ENCODE measurements around the gene UCK2.

UCK2 gene

DNA sequence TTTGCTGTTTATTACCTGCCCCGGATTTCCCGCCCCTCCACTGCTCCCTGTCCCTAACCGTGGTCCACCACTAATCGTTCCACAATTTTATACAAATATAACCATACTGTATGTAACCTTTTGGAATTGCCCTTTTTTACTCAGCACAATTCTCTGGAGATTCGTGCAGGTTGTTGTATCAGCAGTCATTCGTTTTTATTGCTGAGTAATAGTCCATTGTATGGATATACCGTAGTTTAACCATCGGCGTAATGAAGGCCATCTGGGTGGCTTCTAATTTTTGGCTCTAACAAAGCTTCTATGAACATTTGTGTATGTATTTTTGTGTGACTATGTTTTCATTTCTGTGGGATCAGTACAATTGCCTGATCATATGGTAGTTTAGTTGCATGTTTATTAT lies 50.0 kb downstream of the UCK2 start:
- Histone ChIP-seq H3K4me3 (ENCODE audit: low read length) (no peak overlapping the region), H2AFZ (ENCODE audit: low read depth, low read length) (no peak overlapping the region), H3K36me3 (replicated peaks; ENCODE audit: low read depth, low read length) (peaks cover 21% of the 10 kb centered on the region), H3K79me2 (ENCODE audit: low read length) (peaks cover 98% of the 10 kb centered on the region), H3K9me3 (ENCODE audit: insufficient read depth, low read length) (no peaks in the 10 kb centered on the region; the same call in 1 of the 2 replicates), H3K4me2 (ENCODE audit: low read length) (peak overlapping the region; percentile 63; the same call in 1 of the 2 replicates), H3K27ac (ENCODE audit: low read length) (peak overlapping the region; percentile 85), H3K4me1 (ENCODE audit: low read length) (peaks cover 99% of the 10 kb centered on the region), H4K20me1 (ENCODE audit: insufficient read depth, low read length) (peaks cover 8% of the 10 kb centered on the region), H3K27me3 (ENCODE audit: low read depth, low read length) (no peaks in the 10 kb centered on the region), H3K9ac (ENCODE audit: low read length) (no peak overlapping the region)
- TF ChIP-seq EZH2phosphoT487 (IDR thresholded peaks at IDR 0.05; ENCODE audit: low read depth), result no peak
- TF ChIP-seq, protein P1, sequence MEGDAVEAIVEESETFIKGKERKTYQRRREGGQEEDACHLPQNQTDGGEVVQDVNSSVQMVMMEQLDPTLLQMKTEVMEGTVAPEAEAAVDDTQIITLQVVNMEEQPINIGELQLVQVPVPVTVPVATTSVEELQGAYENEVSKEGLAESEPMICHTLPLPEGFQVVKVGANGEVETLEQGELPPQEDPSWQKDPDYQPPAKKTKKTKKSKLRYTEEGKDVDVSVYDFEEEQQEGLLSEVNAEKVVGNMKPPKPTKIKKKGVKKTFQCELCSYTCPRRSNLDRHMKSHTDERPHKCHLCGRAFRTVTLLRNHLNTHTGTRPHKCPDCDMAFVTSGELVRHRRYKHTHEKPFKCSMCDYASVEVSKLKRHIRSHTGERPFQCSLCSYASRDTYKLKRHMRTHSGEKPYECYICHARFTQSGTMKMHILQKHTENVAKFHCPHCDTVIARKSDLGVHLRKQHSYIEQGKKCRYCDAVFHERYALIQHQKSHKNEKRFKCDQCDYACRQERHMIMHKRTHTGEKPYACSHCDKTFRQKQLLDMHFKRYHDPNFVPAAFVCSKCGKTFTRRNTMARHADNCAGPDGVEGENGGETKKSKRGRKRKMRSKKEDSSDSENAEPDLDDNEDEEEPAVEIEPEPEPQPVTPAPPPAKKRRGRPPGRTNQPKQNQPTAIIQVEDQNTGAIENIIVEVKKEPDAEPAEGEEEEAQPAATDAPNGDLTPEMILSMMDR (IDR thresholded peaks at IDR 0.05; ENCODE audit: low read depth, low read length), result no peak

DNA sequence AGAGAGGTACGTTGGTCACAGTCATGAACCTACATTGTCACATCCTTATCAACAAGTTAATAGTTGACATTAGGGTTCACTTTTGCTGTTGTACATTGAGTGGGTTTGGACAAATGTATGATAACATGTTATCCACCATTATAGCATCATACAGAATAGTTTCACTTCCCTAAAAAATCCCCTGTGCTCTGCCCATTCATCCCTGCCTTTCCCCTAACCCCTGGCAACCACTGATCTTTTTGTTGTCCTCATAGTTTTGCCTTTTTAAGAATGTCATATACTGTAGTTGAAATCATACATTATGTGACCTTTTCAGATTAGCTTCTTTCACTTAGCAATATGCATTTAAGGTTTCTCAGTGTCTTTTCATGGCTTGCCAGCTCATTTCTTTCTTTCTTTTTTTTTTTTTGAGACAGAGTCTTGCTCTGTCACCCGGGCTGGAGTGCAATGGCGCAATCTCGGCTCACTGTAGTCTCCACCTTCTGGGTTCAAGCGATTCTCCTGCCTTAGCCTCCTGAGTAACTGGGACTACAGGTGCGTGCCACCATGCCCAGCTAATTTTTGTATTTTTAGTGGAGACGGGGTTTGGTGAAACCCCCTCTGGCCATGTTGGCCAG lies 50.6 kb downstream of the UCK2 start:
- TF ChIP-seq EZH2phosphoT487 (IDR thresholded peaks at IDR 0.05; ENCODE audit: low read depth), result no peak
- TF ChIP-seq, protein P1 (IDR thresholded peaks at IDR 0.05; ENCODE audit: low read depth, low read length), result no peak
- Histone ChIP-seq H2AFZ (ENCODE audit: low read depth, low read length) (no peak overlapping the region), H3K4me1 (ENCODE audit: low read length) (peaks cover 99% of the 10 kb centered on the region), H3K27me3 (ENCODE audit: low read depth, low read length) (no peaks in the 10 kb centered on the region), H3K27ac (ENCODE audit: low read length) (peak overlapping the region; percentile 85), H3K4me3 (ENCODE audit: low read length) (peak overlapping the region; percentile 43), H3K9me3 (ENCODE audit: insufficient read depth, low read length) (no peaks in the 10 kb centered on the region; the same call in 1 of the 2 replicates), H3K79me2 (ENCODE audit: low read length) (peaks cover 98% of the 10 kb centered on the region), H3K9ac (ENCODE audit: low read length) (peak overlapping the region; percentile 31; the same call in 1 of the 2 replicates), H4K20me1 (ENCODE audit: insufficient read depth, low read length) (peaks cover 9% of the 10 kb centered on the region), H3K4me2 (ENCODE audit: low read length) (peak overlapping the region; percentile 63), H3K36me3 (replicated peaks; ENCODE audit: low read depth, low read length) (peaks cover 23% of the 10 kb centered on the region)

DNA sequence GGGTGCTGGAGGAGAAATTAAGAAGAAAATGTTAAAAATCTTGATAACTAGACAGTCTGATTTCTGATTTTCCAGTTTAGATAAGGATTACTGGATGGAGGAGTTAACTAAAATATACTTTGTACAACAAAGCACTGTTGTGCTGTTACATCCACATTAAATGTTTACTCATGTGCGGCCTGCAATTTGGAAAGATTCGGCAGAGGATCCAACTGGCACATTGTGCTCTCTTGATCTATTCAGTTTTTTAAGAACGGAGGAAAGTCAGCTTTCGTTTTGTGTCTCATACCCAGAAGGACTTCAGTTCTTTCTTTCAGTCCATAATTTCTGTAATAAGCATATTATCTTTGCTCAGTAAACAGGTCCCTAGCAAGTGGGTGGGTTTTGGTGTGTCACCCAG lies 52.5 kb downstream of the UCK2 start:
- Histone ChIP-seq H4K20me1 (ENCODE audit: insufficient read depth, low read length) (peaks cover 27% of the 10 kb centered on the region), H3K27ac (ENCODE audit: low read length) (peak overlapping the region; percentile 22; the same call in 1 of the 2 replicates), H3K4me3 (ENCODE audit: low read length) (peak overlapping the region; percentile 58), H3K9me3 (ENCODE audit: insufficient read depth, low read length) (no peaks in the 10 kb centered on the region; the same call in 1 of the 2 replicates), H2AFZ (ENCODE audit: low read depth, low read length) (no peak overlapping the region), H3K36me3 (replicated peaks; ENCODE audit: low read depth, low read length) (peaks cover 23% of the 10 kb centered on the region), H3K4me1 (ENCODE audit: low read length) (peaks cover 94% of the 10 kb centered on the region), H3K27me3 (ENCODE audit: low read depth, low read length) (no peaks in the 10 kb centered on the region), H3K4me2 (ENCODE audit: low read length) (peak overlapping the region; percentile 72), H3K9ac (ENCODE audit: low read length) (peak overlapping the region; percentile 41), H3K79me2 (ENCODE audit: low read length) (peaks cover 98% of the 10 kb centered on the region)
- no peak for TF ChIP-seq EZH2phosphoT487 (IDR thresholded peaks at IDR 0.05; ENCODE audit: low read depth)
- TF ChIP-seq, protein P1 (IDR thresholded peaks at IDR 0.05; ENCODE audit: low read depth, low read length), result no peak

DNA sequence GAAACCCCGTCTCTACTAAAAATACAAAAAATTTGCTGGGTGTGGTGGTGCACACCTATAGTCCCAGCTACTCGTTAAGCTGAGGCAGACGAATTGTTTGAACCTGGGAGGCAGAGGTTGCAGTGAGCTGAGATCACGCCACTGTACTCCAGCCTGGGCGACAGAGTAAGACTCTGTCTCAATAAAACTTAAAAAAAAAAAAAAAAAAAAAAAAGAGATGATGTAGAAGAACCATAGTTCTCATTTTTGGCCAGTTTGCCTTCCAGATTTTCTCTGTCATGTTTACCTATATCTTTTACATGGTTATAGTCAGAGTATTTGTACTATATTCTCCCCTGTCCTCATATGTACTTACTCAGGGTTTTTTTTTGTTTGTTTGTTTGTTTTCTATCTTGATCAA lies 53.6 kb downstream of the UCK2 start:
- no peaks in the 10 kb centered on the region; the same call in 1 of the 2 replicates for H3K9me3 ChIP-seq (ENCODE audit: insufficient read depth, low read length)
- peaks cover 36% of the 10 kb centered on the region for H4K20me1 ChIP-seq (ENCODE audit: insufficient read depth, low read length)
- H3K9ac ChIP-seq (ENCODE audit: low read length), result no peak overlapping the region

More for the DNA sequence above, 53.6 kb downstream of the UCK2 start:
- Histone ChIP-seq H3K4me3 (ENCODE audit: low read length) (no peak overlapping the region), H3K4me2 (ENCODE audit: low read length) (peak overlapping the region; percentile 53), H3K79me2 (ENCODE audit: low read length) (peaks cover 98% of the 10 kb centered on the region), H3K4me1 (ENCODE audit: low read length) (peaks cover 92% of the 10 kb centered on the region), H3K27me3 (ENCODE audit: low read depth, low read length) (no peaks in the 10 kb centered on the region), H3K36me3 (replicated peaks; ENCODE audit: low read depth, low read length) (peaks cover 23% of the 10 kb centered on the region), H2AFZ (ENCODE audit: low read depth, low read length) (no peak overlapping the region), H3K27ac (ENCODE audit: low read length) (no peak overlapping the region)
- TF ChIP-seq EZH2phosphoT487 (IDR thresholded peaks at IDR 0.05; ENCODE audit: low read depth), result no peak
- TF ChIP-seq, protein P1 (IDR thresholded peaks at IDR 0.05; ENCODE audit: low read depth, low read length), result no peak
